ENCODE data around the gene RTL10.

GRCh38 chr22:19859861-19860510 is 5.3 kb upstream of the RTL10 start:
- TF ChIP-seq, protein P1, sequence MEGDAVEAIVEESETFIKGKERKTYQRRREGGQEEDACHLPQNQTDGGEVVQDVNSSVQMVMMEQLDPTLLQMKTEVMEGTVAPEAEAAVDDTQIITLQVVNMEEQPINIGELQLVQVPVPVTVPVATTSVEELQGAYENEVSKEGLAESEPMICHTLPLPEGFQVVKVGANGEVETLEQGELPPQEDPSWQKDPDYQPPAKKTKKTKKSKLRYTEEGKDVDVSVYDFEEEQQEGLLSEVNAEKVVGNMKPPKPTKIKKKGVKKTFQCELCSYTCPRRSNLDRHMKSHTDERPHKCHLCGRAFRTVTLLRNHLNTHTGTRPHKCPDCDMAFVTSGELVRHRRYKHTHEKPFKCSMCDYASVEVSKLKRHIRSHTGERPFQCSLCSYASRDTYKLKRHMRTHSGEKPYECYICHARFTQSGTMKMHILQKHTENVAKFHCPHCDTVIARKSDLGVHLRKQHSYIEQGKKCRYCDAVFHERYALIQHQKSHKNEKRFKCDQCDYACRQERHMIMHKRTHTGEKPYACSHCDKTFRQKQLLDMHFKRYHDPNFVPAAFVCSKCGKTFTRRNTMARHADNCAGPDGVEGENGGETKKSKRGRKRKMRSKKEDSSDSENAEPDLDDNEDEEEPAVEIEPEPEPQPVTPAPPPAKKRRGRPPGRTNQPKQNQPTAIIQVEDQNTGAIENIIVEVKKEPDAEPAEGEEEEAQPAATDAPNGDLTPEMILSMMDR (IDR thresholded peaks at IDR 0.05; ENCODE audit: poor library complexity), result no peak
- TF ChIP-seq EZH2phosphoT487 (IDR thresholded peaks at IDR 0.05; ENCODE audit: low read depth, severe bottlenecking, unreplicated experiment) (no peak), EZH2 (IDR thresholded peaks at IDR 0.05; ENCODE audit: borderline replicate concordance) (no peak)
